ENCODE results near the gene MALRD1. TPM values are rescaled to one million over a fixed set of nuclear protein-coding genes. Genes with fewer than 3 reads are reported as not detected.

Gene MALRD1
- total RNA-seq, 4 donors from 2014 or later, result 1.1 to 6.2 TPM; not detected in 2

DNA sequence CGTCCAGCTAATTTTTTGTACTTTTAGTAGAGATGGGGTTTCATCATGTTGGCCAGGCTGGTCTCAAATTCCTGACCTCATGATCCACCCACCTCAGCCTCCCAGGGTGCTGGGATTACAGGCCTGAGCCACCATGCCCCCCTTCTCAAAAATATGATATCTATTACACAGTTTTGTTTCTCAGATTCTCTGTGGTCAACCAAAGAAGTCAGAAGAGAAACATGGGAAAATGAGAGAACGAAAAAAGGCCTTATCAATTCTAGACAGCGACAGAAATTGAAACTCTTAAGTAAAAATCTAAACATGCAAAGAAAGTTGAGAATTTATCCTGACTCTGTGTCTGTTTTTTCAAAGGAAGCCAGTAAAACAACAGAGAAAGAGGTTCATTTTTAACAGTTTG, 483.8 kb downstream of the MALRD1 start:
- intact Hi-C loops (cut with DNase I; ENCODE audit: low total_unique reads), result no loop called here
- TF ChIP-seq POLR2A (IDR thresholded peaks at IDR 0.05), result no peak
- TF ChIP-seq, protein P1, sequence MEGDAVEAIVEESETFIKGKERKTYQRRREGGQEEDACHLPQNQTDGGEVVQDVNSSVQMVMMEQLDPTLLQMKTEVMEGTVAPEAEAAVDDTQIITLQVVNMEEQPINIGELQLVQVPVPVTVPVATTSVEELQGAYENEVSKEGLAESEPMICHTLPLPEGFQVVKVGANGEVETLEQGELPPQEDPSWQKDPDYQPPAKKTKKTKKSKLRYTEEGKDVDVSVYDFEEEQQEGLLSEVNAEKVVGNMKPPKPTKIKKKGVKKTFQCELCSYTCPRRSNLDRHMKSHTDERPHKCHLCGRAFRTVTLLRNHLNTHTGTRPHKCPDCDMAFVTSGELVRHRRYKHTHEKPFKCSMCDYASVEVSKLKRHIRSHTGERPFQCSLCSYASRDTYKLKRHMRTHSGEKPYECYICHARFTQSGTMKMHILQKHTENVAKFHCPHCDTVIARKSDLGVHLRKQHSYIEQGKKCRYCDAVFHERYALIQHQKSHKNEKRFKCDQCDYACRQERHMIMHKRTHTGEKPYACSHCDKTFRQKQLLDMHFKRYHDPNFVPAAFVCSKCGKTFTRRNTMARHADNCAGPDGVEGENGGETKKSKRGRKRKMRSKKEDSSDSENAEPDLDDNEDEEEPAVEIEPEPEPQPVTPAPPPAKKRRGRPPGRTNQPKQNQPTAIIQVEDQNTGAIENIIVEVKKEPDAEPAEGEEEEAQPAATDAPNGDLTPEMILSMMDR (IDR thresholded peaks at IDR 0.05), result no peak
- Histone ChIP-seq H3K4me3 (no peak overlapping the region), H3K9me3 (no peaks in the 10 kb centered on the region), H3K4me1 (no peaks in the 10 kb centered on the region), H3K27me3 (no peaks in the 10 kb centered on the region), H3K27ac (no peak overlapping the region), H3K36me3 (peaks cover 0 to 3% of the 10 kb centered on the region in 2 donors)
- no peak for DNase-seq

DNA sequence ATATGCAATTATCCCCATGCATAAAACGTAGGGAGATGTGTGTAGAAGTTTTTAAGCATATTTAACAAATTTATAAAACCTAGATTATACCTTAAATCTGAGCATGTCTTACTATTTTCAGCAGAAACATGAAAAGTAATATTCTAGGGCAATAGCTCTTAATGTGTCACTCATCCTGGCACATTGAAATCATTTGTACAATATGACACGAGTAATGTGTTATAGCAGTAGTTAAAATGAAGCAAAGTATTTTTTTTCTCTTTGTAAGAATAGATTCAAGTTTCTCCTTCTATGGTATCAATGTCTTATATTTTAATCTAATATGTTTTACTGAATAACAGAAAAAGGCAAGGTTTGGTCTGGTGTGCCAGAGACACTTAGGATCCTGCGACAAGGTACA, 492.7 kb downstream of the MALRD1 start:
- no peaks in the 10 kb centered on the region for H3K4me1 ChIP-seq
- intact Hi-C loops (cut with DNase I; ENCODE audit: low total_unique reads), result no loop called here
- H3K9me3 ChIP-seq, result no peaks in the 10 kb centered on the region
- H3K36me3 ChIP-seq, result no peaks in the 10 kb centered on the region
- H3K27me3 ChIP-seq, result no peaks in the 10 kb centered on the region
- no peak for TF ChIP-seq POLR2A (IDR thresholded peaks at IDR 0.05)
- TF ChIP-seq, protein P1 (IDR thresholded peaks at IDR 0.05), result no peak
- no peak overlapping the region for H3K4me3 ChIP-seq
- DNase-seq, result no peak
- H3K27ac ChIP-seq, result no peak overlapping the region

DNA sequence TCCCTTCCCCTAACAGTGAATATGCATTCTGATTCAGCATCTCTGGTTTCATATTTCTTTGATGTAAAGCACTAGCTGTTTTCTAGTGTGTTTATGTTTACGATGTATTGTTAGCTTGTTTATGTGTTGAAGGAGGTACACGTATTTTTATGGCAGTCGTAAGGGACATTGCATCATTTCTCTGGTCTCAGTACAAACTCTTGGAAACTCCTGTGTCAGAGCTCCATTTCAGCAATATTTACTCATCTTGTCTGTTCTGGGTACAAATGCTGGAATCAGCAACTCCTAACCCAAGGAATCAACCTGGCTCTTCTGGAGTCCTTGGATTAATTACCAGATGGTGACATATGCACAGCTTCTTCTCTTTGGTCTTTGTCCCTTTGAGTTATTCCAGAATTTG, 497.6 kb downstream of the MALRD1 start:
- TF ChIP-seq, protein P1 (IDR thresholded peaks at IDR 0.05), result no peak
- TF ChIP-seq POLR2A (IDR thresholded peaks at IDR 0.05), result no peak
- Histone ChIP-seq H3K27ac (no peak overlapping the region), H3K36me3 (no peaks in the 10 kb centered on the region), H3K4me3 (no peak overlapping the region), H3K27me3 (no peaks in the 10 kb centered on the region), H3K4me1 (no peaks in the 10 kb centered on the region), H3K9me3 (no peaks in the 10 kb centered on the region)
- no peak for DNase-seq
- intact Hi-C loops (cut with DNase I; ENCODE audit: low total_unique reads), result no loop called here

DNA sequence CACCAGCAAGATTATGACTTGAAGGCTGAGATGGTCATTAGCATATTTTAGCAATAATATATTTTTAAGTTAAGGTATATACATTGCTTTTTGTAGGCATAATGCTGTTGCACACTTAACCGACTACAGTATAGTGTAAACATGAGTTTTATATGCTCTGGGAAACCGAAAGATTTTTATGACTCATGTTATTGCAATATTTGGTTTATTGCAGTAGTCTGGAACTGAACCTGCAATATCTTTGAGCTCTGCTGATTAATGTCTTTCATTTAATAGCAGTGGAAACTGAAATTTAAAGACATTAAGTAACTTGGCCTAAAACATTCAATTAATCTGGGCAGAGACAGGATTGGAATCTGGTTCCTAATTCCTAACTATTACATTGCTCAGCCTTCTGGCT, 500.9 kb downstream of the MALRD1 start:
- intact Hi-C loops (cut with DNase I; ENCODE audit: low total_unique reads), result no loop called here
- Histone ChIP-seq H3K27me3 (no peaks in the 10 kb centered on the region), H3K4me3 (no peak overlapping the region), H3K9me3 (no peaks in the 10 kb centered on the region), H3K27ac (no peak overlapping the region), H3K36me3 (peaks cover 0 to 2% of the 10 kb centered on the region in 2 donors), H3K4me1 (no peaks in the 10 kb centered on the region)
- TF ChIP-seq, protein P1 (IDR thresholded peaks at IDR 0.05), result no peak
- no peak for TF ChIP-seq POLR2A (IDR thresholded peaks at IDR 0.05)
- DNase-seq, result no peak

DNA sequence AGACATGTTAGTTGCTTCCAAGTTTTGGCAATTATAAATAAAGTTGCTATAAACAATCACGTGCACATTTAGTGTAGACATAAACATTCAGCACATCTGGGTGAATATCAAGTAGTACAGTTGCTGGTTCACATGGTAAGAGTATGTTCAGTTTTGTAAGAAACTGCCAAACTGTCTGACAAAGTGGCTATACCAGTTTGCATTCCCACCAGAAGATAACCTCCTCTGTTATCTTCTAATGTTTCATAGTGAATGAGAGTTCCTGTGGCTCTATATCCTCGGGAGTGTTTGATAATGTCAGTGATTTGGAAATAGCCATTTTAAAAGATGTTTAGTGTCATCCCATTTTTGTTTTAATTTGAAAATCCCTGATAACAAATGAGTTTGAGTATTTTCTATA, 508.1 kb downstream of the MALRD1 start:
- Histone ChIP-seq H3K27ac (no peak overlapping the region), H3K4me3 (no peak overlapping the region), H3K4me1 (no peaks in the 10 kb centered on the region), H3K27me3 (no peaks in the 10 kb centered on the region), H3K9me3 (no peaks in the 10 kb centered on the region), H3K36me3 (peaks cover 0 to 2% of the 10 kb centered on the region in 2 donors)
- no peak for TF ChIP-seq POLR2A (IDR thresholded peaks at IDR 0.05)
- TF ChIP-seq, protein P1 (IDR thresholded peaks at IDR 0.05), result no peak
- intact Hi-C loops (cut with DNase I; ENCODE audit: low total_unique reads), result no loop called here
- no peak for DNase-seq

Data from uterus (tissue), 4 donors.